HG03460 (cell line): ENCODE data around the gene SLC35F4.

ENCODE experiments used
- ATAC-seq: cut with Tn5 transposase; IDR thresholded peaks from one replicate; pipeline ENCODE4 v1.9.1; 2021; ENCODE audit not compliant: unreplicated experiment

The SLC35F4 gene

DNA sequence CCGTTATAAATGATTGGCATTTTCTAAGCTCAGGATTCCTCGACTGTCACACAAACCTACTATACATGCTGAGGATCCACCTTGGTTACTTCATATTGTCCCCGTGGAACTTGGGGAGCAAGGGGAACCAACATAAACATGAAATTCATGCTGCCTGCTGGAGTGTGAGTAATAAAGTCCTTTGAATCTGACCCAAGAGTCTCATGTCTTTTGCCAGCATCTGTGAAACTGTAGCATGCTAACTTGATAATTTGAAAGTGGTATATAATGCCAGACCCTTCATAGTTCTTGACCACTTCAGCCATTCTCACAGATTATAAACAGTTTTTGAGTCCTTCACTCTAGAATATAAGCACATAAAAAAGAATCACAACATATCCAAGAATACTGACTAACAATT, 17.1 kb downstream of the SLC35F4 start:
- no peak for ATAC-seq

DNA sequence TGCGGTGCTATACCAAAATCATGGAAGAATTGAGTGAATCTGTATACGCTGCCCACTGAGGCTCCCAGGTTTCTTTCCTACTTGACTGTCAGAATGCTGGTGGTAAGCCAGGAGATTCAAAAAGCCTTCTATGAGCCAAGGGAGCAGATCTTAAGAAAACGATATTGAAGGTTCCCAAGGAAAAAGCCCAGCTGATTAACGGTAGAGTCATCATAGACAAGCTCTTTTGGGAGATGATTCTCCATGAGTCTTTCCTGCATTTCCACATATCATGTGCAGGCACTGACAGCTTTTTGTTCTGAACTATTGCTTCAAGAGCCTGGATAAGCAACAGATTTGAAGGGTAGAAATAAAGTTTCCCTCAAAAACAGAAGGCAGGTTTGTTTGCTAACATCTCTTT, 17.5 kb downstream of the SLC35F4 start:
- no peak for ATAC-seq

DNA sequence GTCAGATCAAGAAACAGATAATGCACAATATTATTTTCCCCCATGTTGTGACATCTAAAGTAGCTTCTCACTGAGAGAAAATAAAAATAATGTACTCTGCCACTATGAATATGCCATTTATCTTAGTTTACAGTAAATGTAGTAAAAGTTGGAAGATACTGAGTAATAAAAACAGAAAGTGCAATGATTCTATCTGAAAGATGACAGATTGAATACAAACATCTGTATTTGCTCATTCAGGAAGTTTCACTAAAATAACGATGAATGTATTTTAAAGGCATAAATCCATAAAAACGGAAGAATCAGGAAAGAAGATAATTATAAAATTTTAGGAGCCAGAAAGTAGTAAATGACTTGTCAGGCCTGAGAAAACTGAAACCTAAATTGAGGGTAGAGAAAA, 18.2 kb downstream of the SLC35F4 start:
- ATAC-seq, result no peak

DNA sequence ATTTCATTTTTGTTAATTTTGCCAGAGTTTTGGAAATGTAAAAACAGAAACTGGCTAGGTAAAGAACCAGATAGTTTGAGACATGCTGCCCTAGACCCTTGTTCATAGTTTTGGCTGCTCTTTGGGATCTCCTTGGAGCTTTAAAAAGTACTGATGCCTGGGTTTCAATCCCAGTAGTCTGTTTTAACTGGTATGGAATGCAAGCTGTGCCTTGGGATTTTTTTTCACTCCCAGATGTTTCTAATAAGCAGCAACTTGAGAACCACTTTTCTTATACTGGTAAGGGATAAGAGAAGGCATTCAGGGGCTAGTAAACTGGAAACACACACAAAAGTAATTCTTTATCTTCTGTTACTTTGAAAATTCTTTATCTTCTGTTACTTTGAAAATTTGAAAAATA, 18.8 kb downstream of the SLC35F4 start:
- no peak for ATAC-seq

DNA sequence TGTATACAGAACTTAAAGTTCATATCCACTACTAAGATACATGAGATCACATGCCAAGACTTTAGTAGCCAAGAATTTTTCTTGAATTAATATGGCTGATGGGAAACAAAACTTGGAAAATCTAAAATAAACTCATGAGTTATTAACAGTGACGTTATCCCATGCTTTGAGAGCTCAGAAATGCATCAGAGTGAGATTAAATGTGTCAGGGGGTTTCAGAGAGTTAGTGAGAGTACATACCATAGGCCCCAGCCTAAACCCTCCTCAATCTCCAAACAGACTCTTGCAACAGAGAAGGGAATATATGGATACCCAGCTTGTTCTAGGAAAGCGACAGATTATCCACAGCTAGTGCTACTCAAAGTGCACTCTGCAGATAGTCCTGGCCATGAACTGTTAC, 19.3 kb downstream of the SLC35F4 start:
- no peak for ATAC-seq

DNA sequence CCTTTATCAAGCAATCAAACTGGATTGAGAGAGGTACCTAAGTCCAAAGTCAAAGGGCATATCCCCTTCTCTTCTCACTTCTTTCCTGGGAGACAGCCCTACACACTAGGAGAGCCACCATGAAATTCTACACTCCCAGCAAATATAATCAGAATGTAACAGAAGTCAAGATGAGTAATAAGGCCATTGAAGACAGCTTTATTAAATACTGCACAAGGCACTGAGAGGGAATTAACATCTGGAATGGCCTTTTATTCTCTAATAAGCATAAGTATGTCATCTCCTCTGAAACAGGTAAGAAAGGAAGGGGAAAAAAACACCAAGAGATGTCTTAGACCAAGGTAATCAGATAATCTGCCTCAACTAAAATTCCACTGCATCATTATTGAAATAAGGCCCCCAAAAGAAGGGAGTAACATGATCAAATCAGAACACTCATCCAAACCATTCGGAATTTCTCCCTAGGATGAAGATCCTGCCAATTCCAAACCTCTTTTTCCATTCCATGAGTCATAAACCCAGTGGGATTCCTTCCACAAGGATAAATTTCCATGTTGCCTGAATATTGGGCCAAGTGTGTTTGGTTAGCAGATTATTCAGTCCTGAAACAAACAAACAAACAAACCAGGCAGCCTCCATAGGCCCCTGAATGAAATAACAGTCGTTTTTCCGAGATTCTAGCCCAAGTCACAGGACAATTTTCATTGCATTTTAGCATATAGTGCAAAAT, 19.9 kb downstream of the SLC35F4 start:
- ATAC-seq, result no peak

DNA sequence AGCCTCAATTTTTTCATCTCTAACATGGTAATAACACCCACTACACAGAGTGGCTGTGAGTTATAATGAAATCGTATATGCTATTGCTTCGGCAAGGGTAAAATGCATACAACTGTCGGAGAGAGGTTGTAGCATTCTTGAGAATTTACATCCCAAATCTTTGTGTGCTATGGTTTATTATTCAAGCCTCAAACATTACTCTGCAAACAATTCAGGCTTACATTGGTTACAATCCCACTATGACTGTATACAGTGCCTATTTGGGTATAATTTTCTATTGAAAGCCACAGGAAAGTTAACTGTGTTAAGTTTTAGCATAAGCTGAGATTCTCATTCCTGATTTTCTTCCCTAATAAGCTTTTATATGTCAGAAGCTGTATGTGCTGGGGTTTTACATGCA, 20.6 kb downstream of the SLC35F4 start:
- ATAC-seq, result no peak

DNA sequence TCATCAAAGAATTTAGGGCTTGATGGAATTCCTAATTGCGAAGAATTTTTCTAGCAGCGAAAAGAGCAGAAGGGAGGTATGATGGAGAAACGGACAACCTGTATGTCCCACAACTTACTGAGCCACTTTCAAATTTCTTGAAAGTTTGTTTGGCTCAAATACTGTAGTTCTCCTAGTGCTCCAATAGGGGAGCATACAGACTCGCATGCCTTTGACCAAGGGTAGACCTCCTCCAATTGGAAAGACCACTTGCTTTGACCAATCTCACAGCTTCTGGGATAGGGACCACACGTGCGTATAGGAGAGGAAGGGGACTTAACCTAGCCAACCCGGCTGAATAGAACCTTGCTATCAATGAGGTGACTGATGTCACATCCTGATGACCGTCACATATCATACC, 28.6 kb downstream of the SLC35F4 start:
- ATAC-seq, result no peak

DNA sequence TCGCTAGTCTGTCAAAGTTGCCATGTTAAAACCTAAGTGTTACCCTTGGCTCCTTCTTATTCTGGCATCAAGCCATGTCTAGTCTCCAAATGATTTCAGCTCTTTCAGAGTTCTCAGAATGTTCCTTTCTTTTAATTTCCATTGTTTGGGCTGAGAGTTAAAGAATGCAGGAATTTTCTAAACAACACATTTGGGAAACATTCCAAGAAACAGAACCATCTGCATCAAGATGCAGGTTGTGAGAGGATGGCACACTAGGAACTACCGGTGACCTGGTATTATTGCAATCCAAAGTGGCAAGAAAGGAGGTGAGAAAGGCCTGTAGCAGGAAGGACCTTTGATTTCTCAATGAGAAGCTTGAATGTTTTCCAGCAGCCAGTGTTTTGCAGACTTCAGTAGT, 30.1 kb downstream of the SLC35F4 start:
- ATAC-seq, result no peak

DNA sequence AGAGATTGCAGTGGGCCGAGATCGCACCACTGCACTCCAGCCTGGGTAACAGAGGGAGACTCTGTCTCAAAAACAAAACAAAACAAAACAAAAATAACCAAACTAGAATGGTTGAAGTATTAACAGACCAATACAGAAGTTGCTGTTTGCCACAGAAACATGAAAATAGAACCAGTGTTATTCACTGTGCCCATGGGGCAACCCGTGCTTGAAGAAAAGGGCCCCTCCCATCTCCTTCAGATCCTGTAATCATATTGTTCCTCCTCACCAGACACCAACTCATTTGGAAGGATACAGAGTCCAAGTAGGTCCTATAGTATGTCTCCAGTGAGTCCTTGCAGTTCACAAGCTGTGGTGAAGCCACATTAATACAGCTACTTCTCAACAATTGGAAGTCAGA, 30.9 kb downstream of the SLC35F4 start:
- no peak for ATAC-seq

DNA sequence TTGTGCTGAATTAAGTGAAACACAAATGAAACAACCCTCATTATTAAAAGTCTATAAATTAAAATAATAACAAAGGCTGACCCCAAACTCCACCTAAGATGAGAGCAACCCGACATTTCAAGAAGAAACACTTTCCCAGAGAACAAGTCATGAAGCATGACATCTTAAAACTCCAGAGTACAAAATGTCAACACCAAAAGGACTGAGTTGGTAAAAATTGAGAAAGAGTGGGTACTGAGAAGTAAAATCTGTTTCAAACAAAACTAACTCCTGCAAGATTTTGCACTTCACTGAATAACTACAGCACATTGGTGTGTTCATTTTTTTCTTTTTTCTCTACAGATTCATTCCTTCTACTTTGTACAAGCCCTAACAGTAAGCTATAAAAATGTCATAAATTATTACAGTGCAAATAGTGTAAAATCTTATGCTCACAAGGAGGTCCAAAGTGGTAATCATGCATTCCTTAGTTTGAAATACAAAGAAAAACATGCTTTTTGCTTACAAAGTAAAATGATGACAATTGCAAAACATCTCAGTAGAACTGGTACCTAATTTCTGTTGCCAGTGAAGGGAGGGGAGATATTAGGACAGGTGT, 31.8 kb downstream of the SLC35F4 start:
- ATAC-seq, result no peak

DNA sequence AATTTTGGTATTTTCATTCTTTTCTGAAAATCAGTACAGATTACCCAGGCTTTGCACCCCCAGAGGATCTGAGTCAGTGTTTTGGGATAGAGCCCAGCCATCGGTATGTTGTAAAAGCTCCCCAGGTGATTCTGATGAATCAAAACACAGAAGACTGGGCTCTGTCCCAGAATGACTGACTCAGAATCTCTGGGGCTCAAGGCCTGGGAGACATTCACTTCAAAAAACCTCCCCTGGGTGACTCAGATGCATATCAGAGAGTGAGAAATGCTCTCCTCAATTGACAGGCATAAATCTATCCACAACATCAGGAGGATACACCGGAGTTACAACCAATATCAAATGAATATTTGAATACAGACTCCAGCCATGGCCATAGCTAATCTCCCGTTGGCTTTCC, 32.6 kb downstream of the SLC35F4 start:
- no peak for ATAC-seq

DNA sequence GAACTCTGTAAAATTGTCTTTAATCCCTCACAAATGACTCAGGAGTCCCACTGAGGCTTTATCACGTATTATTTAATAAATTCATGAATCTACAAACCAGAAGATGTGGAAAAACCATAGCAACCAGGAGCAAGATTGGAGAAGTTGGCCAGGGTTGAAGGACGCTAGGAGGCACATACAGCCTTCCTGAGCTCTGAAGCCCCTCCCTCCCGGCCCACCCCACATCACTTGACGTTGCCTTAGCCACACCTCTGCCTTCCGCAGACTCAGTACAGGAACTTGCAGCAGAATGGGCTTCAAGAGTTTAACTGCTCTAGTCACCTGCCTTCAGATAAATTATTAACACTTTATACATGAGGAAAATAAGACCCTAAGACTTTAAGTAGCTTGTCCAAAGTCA, 33.9 kb downstream of the SLC35F4 start:
- no peak for ATAC-seq

DNA sequence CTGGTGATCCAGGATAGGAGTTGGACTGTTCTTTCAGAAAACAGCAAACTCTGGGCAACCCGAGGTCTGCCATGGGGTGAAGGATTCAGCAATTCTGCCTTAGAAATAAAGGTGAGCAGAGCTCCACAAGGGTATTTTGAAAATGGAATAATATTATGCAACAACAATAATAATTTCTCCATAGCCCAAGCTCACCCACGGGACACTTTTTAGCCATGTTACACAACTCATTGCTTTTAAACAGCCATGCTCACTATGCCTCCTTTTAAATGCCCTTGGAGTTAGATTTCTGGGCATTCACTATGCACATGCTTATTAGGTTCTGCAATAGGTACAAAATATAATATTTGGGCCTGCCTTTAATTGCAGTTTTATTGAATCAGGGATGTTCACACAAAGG, 37.2 kb downstream of the SLC35F4 start:
- no peak for ATAC-seq

DNA sequence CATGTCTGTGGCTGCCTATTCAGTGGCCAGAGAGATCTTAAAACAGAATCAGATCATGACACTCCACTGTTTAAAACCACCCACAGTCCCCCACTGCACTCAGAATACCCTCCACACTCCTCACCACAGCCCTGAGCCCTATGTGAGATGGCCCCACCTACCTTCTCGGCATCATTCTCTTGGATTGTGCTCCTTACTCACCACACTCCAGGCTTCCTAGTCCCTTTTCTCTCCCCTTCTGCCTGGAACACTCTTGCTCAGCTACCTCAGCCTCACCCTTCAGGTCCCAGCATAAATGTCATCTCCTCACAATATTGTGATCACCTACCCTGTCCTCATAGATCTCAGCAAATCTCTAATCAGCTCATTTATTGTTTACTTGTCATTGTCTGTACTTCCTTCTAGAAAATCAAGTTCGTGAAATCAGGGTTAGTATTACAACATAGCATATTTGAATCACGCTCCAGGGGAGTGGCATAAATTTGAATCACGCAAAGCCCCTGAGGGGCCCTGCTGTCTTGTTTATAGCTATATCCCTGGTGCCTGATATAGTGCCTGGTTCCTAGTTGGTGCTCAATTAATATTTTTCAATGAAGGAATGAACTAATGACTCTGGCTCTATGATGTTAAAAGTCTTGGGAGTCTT, 42.8 kb downstream of the SLC35F4 start:
- ATAC-seq, result no peak

DNA sequence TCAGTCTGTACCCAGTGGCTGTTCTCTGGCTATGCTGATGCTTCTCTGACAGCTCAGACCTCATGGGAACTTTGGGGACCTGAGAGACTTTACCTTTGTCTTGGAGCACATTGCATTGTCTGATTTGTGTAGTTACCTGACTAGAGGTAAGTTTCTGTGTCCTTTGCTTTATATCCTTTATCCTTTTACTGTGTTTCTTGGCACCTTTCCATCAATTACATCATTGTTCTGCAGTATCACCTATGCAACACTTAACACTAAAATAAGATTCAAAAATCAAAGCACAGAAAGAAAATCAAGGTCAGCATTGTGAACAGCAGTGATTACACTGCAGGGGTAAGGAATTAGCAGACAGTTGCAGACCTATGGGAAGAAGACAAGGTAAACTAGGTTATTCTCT, 43.8 kb downstream of the SLC35F4 start:
- no peak for ATAC-seq

DNA sequence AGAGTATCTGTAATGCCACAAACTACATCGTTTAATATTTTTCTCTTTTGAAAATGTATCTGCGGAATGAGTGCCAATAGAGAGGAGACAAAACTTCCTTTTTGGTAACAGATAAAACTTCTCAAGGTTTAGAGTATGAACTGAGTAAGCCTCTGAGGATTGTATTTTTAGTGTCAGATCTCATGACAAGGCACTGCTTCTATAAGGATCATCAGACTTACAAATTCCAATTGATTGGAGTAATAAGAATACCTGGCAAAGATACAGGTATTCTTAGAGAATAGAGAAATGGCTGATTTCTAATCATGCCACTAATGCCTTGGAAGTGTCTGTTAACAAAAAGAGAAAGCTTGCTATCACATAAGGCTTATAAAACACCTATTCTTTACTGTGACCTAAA, 45.3 kb downstream of the SLC35F4 start:
- ATAC-seq, result no peak

DNA sequence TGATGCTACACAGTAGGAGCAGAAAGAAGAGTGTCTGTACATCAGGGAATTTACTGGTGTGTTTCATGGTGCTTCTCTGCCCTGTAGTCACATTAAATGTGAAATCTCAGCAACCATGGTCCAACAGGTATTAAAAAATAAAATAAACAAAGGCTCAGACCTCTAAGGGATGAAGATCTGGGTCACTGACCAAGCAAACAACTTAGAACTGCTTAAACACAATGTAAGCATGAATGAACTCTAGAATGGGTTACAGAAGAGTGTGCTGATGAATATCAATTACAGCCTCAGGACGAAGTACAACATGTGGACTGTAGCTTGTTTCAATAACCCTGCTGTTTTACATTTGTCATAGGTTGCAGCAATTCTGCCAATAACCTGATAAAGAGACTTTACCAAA, 47.4 kb downstream of the SLC35F4 start:
- ATAC-seq, result no peak

DNA sequence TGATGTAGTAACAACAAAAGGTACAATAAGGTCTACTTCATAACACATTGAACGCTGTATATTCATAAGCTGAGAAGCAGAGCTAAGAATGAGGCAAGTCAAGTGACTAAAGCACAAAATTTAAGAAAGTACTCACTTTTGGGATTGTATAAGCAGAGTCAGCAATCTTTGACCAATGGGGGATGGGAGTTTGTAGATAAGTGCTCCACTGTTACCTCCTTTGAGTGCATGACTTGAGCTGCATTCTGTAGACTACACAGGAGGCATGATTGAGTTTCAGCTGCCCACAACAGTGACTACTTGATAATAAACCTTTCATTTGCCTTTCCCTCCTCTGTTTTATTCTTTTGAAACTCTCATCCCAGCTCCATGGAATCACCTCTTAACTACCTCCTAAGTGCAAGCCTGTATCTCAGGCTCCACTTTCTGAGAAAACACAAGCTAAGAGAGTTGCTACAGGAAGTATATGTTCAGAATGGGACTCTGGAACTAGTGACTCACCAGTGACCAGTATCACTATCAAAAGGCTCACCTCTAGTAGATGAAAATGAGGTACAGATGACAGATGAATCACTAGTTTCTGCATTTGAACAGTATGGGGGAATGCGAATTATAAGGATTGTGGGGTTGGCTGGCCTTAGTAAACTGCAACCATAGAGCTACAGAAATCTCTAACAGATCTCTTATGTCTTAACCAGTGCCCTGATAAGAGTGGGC, 49.2 kb downstream of the SLC35F4 start:
- peak; percentile 88 for ATAC-seq

DNA sequence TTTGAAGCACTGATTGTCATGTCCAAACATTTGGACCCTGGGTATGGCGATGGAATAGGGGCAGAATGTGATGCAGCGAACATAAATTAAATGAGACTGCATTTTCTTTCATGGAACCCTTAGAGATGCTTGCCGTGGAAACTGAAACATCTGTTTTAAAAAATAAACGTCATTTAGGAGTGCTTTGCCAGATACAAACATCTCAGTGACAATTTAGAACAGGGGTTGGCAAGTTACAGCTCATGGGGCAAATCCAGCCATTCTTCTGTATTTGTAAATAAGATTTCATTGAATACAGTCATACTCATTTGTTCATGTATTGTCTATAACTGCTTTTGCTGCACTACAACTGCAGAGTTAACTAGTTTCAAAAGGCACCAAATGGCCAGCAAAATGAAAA, 51.2 kb downstream of the SLC35F4 start:
- ATAC-seq, result no peak

DNA sequence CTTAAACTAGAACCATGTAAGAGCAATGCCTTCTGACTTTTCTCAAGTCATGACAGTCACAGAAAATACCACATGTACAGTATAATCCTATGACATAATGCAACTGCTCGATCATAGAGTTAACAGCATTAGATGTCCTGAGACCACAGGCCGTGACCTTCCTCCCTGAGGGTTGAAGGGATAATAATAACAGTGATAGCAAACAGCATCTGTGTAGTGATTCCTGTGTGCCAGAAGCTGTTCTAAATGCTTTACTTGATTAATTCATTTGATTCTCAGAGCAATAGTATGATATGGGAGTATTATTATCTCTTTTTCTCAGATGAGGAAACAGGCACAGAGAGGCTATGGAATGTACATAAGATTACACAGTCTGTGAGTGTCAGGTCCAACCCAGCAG, 53.2 kb downstream of the SLC35F4 start:
- ATAC-seq, result no peak

DNA sequence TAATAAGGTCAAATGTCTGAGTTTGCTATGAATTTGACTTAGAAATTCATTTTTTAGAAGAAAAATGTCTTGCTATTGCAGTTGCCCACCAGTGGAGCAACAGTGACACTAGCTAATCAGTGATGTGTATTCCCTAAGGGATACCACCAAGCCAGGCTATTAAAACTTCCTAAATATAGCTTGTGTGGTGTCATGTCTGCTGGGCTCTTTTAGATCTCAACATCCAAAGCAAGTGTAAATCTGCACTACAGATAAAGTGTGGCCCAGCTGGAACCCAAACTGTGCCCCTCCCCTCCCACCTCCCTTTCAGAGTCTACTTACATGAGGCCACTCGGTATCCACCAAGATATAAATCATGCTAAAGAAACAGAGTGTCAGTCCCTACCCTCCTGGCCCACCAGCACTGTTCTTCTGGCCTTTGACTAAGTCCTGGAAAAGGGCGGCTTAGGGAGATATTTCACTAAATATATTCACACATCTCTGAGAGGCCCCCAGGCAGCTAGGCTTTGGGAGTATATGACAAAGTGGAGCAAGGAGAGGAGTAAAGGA, 53.8 kb downstream of the SLC35F4 start:
- ATAC-seq, result no peak
